ENCODE data around the gene PPP4R2. TPM values are rescaled to one million over a fixed set of nuclear protein-coding genes. Genes with fewer than 3 reads are reported as not detected.
A peak's percentile ranks its signal among the peaks of the same experiment; 100 is the strongest.

The PPP4R2 gene
- total and polyA plus RNA-seq, 10 of the 15 experiments (the other 5 are each of a cell fraction or from before 2014, with no cell fraction given): 16.7 to 83.4 (median 38.9) TPM

GRCh38 chr3:73070675-73071575 is 74.3 kb downstream of the PPP4R2 start:
- TF ChIP-seq HSF1 (IDR thresholded peaks at IDR 0.05; ENCODE audit: low read depth, low read length) (no peak), SP1 (IDR thresholded peaks at IDR 0.05; ENCODE audit: low read depth, low read length) (no peak), IKZF2 (IDR thresholded peaks at IDR 0.05) (no peak), IKZF1 (conservative IDR thresholded peaks at IDR 0.05) (no peak), IRF5 (IDR thresholded peaks at IDR 0.05; ENCODE audit: borderline replicate concordance) (no peak), PAX8 (IDR thresholded peaks at IDR 0.05) (no peak), BRCA1 (IDR thresholded peaks at IDR 0.05; ENCODE audit: low read depth, low read length) (no peak), NFXL1 (IDR thresholded peaks at IDR 0.05; ENCODE audit: borderline replicate concordance) (no peak), MEF2A (IDR thresholded peaks at IDR 0.05; ENCODE audit: insufficient read depth, low read depth, low read length) (no peak)
- Histone ChIP-seq H2AFZ (ENCODE audit: control insufficient read depth, low read depth, low read length) (no peak overlapping the region), H3K27me3 (replicated peaks in 1 of 2; ENCODE audit: control insufficient read depth in 2 of 2, insufficient read depth in 2 of 2, low read length in 1 of 2) (no peaks in the 10 kb centered on the region), H3K27ac (ENCODE audit: control insufficient read depth, insufficient read depth) (no peak overlapping the region), H3K4me3 (no peak overlapping the region), H3K9me3 (replicated peaks; ENCODE audit: control insufficient read depth, insufficient read depth, low read length) (no peaks in the 10 kb centered on the region), H4K20me1 (ENCODE audit: control insufficient read depth, insufficient read depth) (no peaks in the 10 kb centered on the region), H3K4me1 (ENCODE audit: control insufficient read depth, insufficient read depth, low read length) (no peaks in the 10 kb centered on the region), H3K4me2 (ENCODE audit: control insufficient read depth, insufficient read depth) (no peak overlapping the region), H3K36me3 (ENCODE audit: control insufficient read depth in 2 of 2, insufficient read depth in 2 of 2, low read length in 1 of 2) (no peaks in the 10 kb centered on the region; a peak in 1 of 4 replicates), H3K9ac (ENCODE audit: control insufficient read depth, insufficient read depth, low read length) (no peak overlapping the region), H3K79me2 (ENCODE audit: control insufficient read depth, insufficient read depth, low read length) (no peaks in the 10 kb centered on the region)
- CTCF ChIA-PET: no interaction called here
- intact Hi-C loops (cut with micrococcal nuclease; ENCODE audit: unreplicated experiment): no loop called here
- DNase-seq (ENCODE audit: low read depth, low spot score): no peak
- POLR2A ChIA-PET: no interaction called here
- no peak for FAIRE-seq
- RAD21 ChIA-PET (ENCODE audit: unreplicated experiment): no interaction called here
- SMC1A ChIA-PET (ENCODE audit: uncharacterized antibody, unreplicated experiment): interaction anchor here (0.6 kb wide), 1 partner anchor 161 kb away, joined by 3 read pairs; no protein-coding TSS in a partner anchor
- in situ Hi-C loops (cut with MboI): no loop called here
- TSS peak; percentile 13 for BruUV-seq (replicated peaks)
- ATAC-seq: no peak
- WGBS (ENCODE audit: insufficient coverage, insufficient replicate concordance, low lambda C conversion rate, missing lambda C conversion rate): 48% methylated on average over 6 of the region's 6 CpGs
